Germinal center (tissue), 1 donor: ENCODE measurements around the gene DNAJA4.

Experiments used
- DNase-seq: peaks from one replicate; pipeline ENCODE4 v3.0.0; 2012; ENCODE audit warnings: mixed read lengths, low spot score

Gene DNAJA4

GRCh38 chr15:78315686-78316282, 51.4 kb downstream of the DNAJA4 start:
- no peak for DNase-seq

- no peak for DNase-seq
These were observed 52.1 kb downstream of the DNAJA4 start for GRCh38 chr15:78316283-78317083.

- DNase-seq, result no peak
These were observed 52.9 kb downstream of the DNAJA4 start for GRCh38 chr15:78317145-78317836.

- DNase-seq, result no peak
These were observed 55.2 kb downstream of the DNAJA4 start for GRCh38 chr15:78319588-78319987.

GRCh38 chr15:78320183-78320582, 55.8 kb downstream of the DNAJA4 start:
- no peak for DNase-seq

GRCh38 chr15:78321041-78321570, 56.7 kb downstream of the DNAJA4 start:
- DNase-seq, result no peak

- DNase-seq, result no peak
These were observed 57.4 kb downstream of the DNAJA4 start for GRCh38 chr15:78321786-78322185.

GRCh38 chr15:78322243-78322642, 57.9 kb downstream of the DNAJA4 start:
- no peak for DNase-seq

GRCh38 chr15:78322724-78323521, 58.6 kb downstream of the DNAJA4 start:
- DNase-seq, result no peak

GRCh38 chr15:78323693-78324092, 59.3 kb downstream of the DNAJA4 start:
- no peak for DNase-seq

- no peak for DNase-seq
These were observed 59.8 kb downstream of the DNAJA4 start for GRCh38 chr15:78324144-78324543.

GRCh38 chr15:78325092-78325843, 60.9 kb downstream of the DNAJA4 start:
- no peak for DNase-seq

GRCh38 chr15:78327466-78327865, 63.1 kb downstream of the DNAJA4 start:
- DNase-seq, result no peak

- DNase-seq, result no peak
These were observed 65.3 kb downstream of the DNAJA4 start for GRCh38 chr15:78329625-78330024.
